GM10266 (cell line): Measurements from ENCODE around the gene TFF3.

Source experiments
- DNase-seq: peaks from one replicate; pipeline ENCODE4 v3.0.0; 2012; ENCODE audit errors: extremely low spot score
- TF ChIP-seq, protein P1 (sequence below): IDR thresholded peaks from 2 replicates; pipeline ENCODE4 v1.5.1; 2012; ENCODE audit warnings: mild to moderate bottlenecking, low read depth; ENCODE audit not compliant: control insufficient read depth, insufficient read depth; ENCODE audit errors: missing control alignments

Gene TFF3

DNA sequence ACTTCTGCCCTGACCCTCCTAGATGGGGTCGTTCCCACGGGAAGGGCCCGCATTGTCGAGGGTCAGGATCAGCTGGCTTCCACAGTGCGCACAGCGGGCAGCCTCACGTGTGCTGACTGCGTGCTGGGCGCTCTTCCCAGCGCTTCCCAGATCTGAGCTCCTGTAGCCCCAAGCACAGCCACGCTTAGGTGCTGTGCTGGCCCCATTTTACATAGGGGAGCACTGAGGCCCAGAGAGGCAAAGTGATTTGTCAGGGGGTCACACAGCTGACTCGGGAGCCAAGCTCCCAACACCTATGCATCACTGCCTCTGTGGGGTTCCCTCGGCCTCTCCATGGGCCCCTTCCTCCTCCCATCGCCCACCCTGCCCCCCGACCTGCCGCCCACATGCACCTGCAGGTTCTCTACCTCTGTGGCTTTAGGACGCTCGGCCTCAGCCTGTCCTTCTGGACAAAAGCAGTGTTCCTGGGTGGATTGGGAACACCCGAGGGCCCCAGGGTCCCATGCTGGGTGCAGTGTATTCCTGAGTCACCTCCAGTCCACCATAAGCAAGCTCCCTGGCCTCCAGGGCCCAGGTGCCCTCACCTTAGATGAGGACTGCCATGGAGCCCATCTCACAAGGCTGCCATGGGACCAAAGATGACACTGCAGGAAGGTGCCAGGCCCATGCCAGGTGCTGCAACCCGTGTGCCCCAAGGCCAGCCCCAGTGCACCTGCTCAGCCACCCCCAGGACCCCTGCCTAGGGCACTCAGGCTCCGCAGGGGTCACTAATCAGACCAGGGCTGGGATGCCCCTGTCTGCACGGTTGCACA lies 23.3 kb downstream of the TFF3 start:
- DNase-seq: no peak
- TF ChIP-seq, protein P1, sequence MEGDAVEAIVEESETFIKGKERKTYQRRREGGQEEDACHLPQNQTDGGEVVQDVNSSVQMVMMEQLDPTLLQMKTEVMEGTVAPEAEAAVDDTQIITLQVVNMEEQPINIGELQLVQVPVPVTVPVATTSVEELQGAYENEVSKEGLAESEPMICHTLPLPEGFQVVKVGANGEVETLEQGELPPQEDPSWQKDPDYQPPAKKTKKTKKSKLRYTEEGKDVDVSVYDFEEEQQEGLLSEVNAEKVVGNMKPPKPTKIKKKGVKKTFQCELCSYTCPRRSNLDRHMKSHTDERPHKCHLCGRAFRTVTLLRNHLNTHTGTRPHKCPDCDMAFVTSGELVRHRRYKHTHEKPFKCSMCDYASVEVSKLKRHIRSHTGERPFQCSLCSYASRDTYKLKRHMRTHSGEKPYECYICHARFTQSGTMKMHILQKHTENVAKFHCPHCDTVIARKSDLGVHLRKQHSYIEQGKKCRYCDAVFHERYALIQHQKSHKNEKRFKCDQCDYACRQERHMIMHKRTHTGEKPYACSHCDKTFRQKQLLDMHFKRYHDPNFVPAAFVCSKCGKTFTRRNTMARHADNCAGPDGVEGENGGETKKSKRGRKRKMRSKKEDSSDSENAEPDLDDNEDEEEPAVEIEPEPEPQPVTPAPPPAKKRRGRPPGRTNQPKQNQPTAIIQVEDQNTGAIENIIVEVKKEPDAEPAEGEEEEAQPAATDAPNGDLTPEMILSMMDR: no peak

DNA sequence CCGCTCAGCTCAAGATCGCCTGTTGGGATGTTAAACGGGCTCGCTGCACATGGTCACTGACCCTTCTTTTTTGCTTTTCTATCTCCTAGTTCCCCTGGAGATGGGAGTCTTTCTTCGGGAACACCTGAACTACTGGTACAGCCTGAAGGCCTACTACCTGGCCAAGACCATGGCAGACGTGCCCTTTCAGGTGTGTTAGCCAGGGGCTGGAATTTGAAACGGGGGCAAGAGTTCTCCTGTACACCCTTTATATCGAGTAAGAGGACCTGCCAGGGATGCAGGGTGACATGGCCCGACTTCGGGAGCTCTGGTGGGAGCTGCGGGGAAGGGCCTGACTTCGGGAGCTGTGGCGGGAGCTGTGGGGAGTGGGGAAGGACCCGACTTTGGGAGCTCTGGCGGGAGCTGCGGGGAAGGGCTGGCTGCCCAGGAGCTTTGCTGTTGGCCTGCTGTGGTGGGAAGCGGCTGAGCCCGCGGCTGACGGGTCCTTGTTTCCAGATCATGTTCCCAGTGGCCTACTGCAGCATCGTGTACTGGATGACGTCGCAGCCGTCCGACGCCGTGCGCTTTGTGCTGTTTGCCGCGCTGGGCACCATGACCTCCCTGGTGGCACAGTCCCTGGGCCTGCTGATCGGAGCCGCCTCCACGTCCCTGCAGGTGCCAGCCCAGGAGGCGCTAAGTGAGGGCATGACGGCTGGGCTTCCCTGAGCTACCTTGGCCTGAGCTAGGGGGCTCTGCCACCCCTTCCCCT lies 24.0 kb downstream of the TFF3 start:
- DNase-seq: no peak

DNA sequence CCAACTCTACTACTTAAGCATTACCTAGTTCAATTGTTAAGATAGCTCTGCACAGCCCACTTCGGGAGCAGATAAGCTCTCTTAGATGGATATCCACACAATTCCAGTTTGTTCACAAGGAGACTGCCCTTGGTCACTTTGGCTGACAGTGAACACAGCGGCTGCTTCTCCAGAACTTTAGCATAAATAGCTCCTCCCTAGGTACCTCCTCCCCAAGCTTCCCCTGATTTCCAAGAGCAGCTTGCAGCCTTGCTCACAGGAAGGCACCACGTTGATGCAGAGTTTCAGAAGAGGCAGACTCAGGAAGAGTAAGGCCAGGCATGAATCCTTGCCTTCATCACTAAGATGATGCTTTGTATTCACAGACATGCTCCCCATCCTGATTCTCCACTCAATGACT lies 24.7 kb downstream of the TFF3 start:
- DNase-seq: no peak
- TF ChIP-seq, protein P1: no peak

More for the DNA sequence above, 24.0 kb downstream of the TFF3 start:
- TF ChIP-seq, protein P1: no peak

DNA sequence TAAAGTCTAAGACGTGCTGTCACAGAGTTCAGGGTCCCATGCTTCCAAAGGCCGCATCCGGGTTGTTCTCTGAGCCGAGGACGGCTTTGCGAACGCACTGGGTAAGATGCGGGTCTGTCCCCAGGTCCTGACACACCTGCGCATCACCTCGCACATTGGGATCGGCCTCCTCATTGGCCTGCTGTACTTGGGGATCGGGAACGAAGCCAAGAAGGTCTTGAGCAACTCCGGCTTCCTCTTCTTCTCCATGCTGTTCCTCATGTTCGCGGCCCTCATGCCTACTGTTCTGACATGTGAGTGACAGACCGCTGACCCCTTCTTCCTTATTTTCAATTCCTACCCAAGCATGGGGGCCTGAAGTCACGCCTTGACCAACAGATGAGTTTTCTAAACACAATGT lies 25.3 kb downstream of the TFF3 start:
- TF ChIP-seq, protein P1: no peak

DNA sequence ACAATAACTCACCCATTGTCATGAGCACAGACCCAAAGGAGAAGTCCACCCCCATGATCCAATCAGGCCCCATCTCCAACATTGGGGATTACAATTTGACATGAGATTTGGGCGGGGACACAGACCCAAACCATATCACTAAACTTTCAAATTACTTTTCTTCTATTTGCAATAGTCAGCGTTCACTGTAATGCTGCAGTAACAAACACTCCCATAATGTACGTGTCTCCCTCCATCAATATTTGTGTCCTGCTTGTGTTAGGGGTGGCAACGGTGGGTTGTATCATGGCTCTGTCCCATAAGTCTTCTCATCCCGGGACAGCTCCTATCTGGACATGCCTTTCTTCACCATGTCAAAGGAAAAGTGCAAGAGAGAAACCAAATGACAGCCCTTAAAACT lies 26.2 kb downstream of the TFF3 start:
- DNase-seq: no peak
- TF ChIP-seq, protein P1: no peak

More for the DNA sequence above, 25.3 kb downstream of the TFF3 start:
- no peak for DNase-seq

DNA sequence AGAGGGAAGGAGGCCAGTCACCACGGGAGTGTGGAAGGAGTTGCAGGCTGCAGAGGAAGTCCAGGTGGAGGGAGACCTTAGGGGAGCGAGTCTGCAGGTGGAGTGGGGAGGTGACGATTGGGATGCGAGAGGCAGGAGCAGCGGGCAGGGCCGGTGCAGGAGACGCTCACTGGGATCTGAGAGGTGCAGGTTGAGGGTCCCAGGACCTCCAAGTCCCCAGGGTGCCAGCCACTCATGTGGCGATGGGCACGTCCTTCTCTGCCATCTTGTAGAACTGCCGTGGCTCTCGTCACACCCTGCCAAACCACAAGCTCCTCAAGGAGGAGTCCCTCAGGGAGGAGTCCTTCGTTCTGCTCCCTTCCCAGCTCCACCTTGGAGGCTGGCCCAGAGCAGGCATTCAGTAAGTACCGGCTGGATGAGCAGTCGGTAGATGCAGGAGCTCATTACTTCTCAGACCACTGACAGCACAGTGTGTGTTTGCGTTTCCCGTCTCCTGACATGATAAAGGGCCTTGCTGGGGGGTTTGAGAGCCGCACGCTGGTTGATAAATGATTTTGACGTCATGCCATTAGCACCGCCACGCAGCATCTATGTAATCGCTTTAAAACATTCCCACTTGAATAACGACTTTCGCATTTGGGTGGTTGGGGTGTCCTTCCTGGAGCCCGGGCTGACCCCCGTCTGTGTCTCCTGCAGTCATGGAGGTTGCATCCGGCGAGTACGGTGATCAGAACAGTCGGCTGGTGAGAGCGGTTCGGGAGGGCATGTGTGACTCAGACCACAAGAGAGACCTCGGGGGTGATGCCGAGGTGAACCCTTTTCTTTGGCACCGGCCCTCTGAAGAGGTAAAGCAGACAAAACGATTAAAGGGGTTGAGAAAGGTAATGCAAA lies 27.8 kb downstream of the TFF3 start:
- DNase-seq: no peak
- TF ChIP-seq, protein P1: no peak
